PC-9 (cell line): ENCODE data around the gene FAM219A. TPM values are rescaled to one million over a fixed set of nuclear protein-coding genes. Genes with fewer than 3 reads are reported as not detected.

Source experiments
- BruUV-seq: library from RNA; stranded (reverse); fragments of 400-500 nt; replicated peaks from 2 replicates; lab custom pipeline; 2021; lab: Mats Ljungman, UMichigan
- CTCF ChIA-PET: fragments of 300-600 bp; sonication (Branson Sonifier 250); formaldehyde crosslinking; loops from one replicate; lab custom pipeline; 2022; ENCODE audit warnings: antibody characterized with exemption; lab: Charles Lee
- POLR2A ChIA-PET: fragments of 300-600 bp; sonication (Branson Sonifier 250); formaldehyde crosslinking; loops from one replicate; lab custom pipeline; 2022; ENCODE audit warnings: antibody characterized with exemption; ENCODE audit not compliant: unreplicated experiment; lab: Charles Lee
- DNase-seq, 2 experiments: peaks; one replicate each; pipeline versions ENCODE4 v3.0.0 to v3.0.0-alpha.2; 2015 to 2022; ENCODE audit warnings: mixed read lengths in 1 of 2
- H2AFZ ChIP-seq: fragments of 200-600 bp; sonication (generic); 2 replicates; pipeline ENCODE4 v1.8.1; 2017; ENCODE audit warnings: antibody characterized with exemption
- H3F3A ChIP-seq: fragments of 200-600 bp; sonication (generic); 2 replicates; pipeline ENCODE4 v1.8.1; 2017; ENCODE audit warnings: antibody characterized with exemption, mild to moderate bottlenecking, low read depth; ENCODE audit not compliant: insufficient read depth
- H3K27ac ChIP-seq: fragments of 200-600 bp; sonication (generic); 2 replicates; pipeline ENCODE4 v1.6.1; 2016; ENCODE audit warnings: mixed run types
- H3K27me3 ChIP-seq: fragments of 200-600 bp; sonication (generic); 2 replicates; pipeline ENCODE4 v1.6.1; 2016; ENCODE audit warnings: low read depth, mixed run types; ENCODE audit not compliant: insufficient read depth
- H3K36me3 ChIP-seq: fragments of 200-600 bp; sonication (generic); 2 replicates; pipeline ENCODE4 v1.6.1; 2016; ENCODE audit warnings: low read depth, mixed run types
- H3K4me1 ChIP-seq: fragments of 200-600 bp; sonication (generic); replicated peaks from 2 replicates; pipeline ENCODE4 v1.6.1; 2016; ENCODE audit warnings: mixed run types; ENCODE audit not compliant: insufficient read depth
- H3K4me2 ChIP-seq: fragments of 200-600 bp; sonication (generic); 2 replicates; pipeline ENCODE4 v1.6.1; 2017; ENCODE audit warnings: mixed run types
- H3K4me3 ChIP-seq: fragments of 200-600 bp; sonication (generic); 2 replicates; pipeline ENCODE4 v1.6.1; 2016; ENCODE audit warnings: mixed run types
- H3K79me2 ChIP-seq: fragments of 200-600 bp; sonication (generic); 2 replicates; pipeline ENCODE4 v1.6.1; 2017; ENCODE audit warnings: low read depth, mixed run types
- H3K9me2 ChIP-seq: fragments of 200-600 bp; sonication (generic); 2 replicates; pipeline ENCODE4 v1.8.1; 2017; ENCODE audit warnings: mild to moderate bottlenecking; ENCODE audit not compliant: insufficient read depth
- H3K9me3 ChIP-seq: fragments of 200-600 bp; sonication (generic); 2 replicates; pipeline ENCODE4 v1.8.1; 2016; ENCODE audit warnings: low read depth; ENCODE audit not compliant: insufficient read depth
- H4K20me1 ChIP-seq: fragments of 200-600 bp; sonication (generic); 2 replicates; pipeline ENCODE4 v1.8.1; 2017; ENCODE audit not compliant: insufficient read depth
- EZH2 ChIP-seq: fragments of 200-600 bp; sonication (generic); IDR thresholded peaks from 2 replicates; pipeline ENCODE4 v1.8.0; 2017; ENCODE audit warnings: antibody characterized with exemption, low read depth
- intact Hi-C: fragments of 100-400 bp; cut with micrococcal nuclease; formaldehyde crosslinking; loops from one replicate; pipeline ENCODE4 v1.10.0; 2022; ENCODE audit not compliant: unreplicated experiment
- total RNA-seq: library from RNA; stranded (reverse); gene quantifications from 2 replicates; pipeline ENCODE4 v1.2.3, GENCODE V29; 2021
- TF ChIP-seq, protein P1 (sequence below): fragments of 200-600 bp; sonication (generic); conservative IDR thresholded peaks from 2 replicates; pipeline ENCODE4 v1.6.1; 2017; ENCODE audit warnings: mixed run types, antibody characterized with exemption, mild to moderate bottlenecking, moderate library complexity

FAM219A gene
- total RNA-seq, 1 experiment from 2014 or later: 15.6 TPM

DNA sequence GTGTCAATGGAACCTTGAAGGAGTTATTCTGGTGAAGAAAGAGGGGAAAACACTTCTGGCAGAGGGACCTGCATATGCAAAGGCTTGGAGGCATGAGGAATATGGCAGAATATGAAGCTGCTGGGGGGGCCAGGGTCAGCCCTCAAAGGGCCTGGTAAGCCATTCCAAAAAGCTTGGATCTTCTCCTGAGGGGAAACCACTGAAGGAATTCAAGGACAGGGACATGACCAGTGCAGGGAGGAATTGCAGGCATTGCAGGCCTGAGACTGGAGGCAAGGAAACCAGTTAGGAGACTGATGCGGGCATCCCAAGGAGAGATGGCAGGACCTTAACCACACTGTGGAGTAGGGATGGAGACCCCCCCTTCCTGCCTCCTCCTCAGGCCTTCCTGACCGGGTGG lies 43.0 kb upstream of the FAM219A start:
- Histone ChIP-seq H3K4me2 (no peak overlapping the region), H2AFZ (no peak overlapping the region), H3K4me1 (no peaks in the 10 kb centered on the region), H3K27ac (no peak overlapping the region), H3K36me3 (no peaks in the 10 kb centered on the region), H3F3A (no peaks in the 10 kb centered on the region), H3K9me3 (no peaks in the 10 kb centered on the region), H4K20me1 (no peaks in the 10 kb centered on the region), H3K4me3 (no peak overlapping the region), H3K9me2 (no peaks in the 10 kb centered on the region), H3K27me3 (0 out of 2 replicates have a peak, but pooled peaks cover 7% of the 10 kb centered on the region), H3K79me2 (no peaks in the 10 kb centered on the region)
- ChIA-PET CTCF (interaction anchor here (0.5 kb wide), 1 partner anchor 86 kb away, joined by 11 read pairs; no protein-coding TSS in a partner anchor), POLR2A (no interaction called here)
- DNase-seq: no peak
- TF ChIP-seq EZH2: no peak
- TF ChIP-seq, protein P1, sequence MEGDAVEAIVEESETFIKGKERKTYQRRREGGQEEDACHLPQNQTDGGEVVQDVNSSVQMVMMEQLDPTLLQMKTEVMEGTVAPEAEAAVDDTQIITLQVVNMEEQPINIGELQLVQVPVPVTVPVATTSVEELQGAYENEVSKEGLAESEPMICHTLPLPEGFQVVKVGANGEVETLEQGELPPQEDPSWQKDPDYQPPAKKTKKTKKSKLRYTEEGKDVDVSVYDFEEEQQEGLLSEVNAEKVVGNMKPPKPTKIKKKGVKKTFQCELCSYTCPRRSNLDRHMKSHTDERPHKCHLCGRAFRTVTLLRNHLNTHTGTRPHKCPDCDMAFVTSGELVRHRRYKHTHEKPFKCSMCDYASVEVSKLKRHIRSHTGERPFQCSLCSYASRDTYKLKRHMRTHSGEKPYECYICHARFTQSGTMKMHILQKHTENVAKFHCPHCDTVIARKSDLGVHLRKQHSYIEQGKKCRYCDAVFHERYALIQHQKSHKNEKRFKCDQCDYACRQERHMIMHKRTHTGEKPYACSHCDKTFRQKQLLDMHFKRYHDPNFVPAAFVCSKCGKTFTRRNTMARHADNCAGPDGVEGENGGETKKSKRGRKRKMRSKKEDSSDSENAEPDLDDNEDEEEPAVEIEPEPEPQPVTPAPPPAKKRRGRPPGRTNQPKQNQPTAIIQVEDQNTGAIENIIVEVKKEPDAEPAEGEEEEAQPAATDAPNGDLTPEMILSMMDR: no peak
- BruUV-seq: no TSS peak
- intact Hi-C loops: loop anchor here (5.0 kb wide), 1 partner anchor 101 kb away; no protein-coding TSS in a partner anchor

DNA sequence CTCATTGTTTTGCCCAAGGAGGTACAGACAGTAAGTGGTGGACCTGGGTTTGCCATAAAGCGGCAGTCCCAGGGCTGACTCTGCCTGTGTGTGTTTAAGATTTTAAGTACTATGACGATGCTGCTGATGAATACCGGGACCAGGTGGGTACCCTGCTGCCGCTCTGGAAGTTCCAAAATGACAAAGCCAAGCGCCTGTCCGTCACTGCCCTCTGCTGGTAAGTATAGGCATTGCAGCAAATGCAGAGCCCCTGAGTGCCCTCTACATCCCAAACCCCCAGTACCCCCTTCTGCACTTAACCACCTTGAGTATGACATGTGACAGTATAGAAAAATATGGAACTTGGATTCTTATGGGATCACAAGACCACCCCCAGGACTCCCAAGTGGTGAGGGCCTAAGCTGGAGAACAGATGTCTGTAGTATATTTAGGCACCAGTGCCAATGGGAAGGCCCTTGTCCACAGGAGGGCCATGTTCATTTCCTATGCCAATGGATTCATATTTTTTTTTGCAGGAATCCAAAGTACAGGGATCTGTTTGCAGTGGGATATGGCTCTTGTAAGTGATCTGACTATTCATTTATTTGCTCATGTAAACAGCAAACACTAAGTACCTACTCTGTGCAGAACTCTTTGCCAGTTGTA lies 42.4 kb upstream of the FAM219A start:
- no peaks in the 10 kb centered on the region for H3F3A ChIP-seq
- POLR2A ChIA-PET: no interaction called here
- BruUV-seq: no TSS peak
- TF ChIP-seq EZH2: no peak
- TF ChIP-seq, protein P1: peak; percentile 91
- DNase-seq: peak in 1 of 2 experiments; percentile 46
- H3K4me1 ChIP-seq: no peaks in the 10 kb centered on the region
- no peak overlapping the region for H3K27ac ChIP-seq
- no peaks in the 10 kb centered on the region for H3K9me2 ChIP-seq
- H3K79me2 ChIP-seq: no peaks in the 10 kb centered on the region
- CTCF ChIA-PET: no interaction called here
- no peak overlapping the region for H3K4me2 ChIP-seq
- H4K20me1 ChIP-seq: no peaks in the 10 kb centered on the region
- 0 out of 2 replicates have a peak, but pooled peaks cover 7% of the 10 kb centered on the region for H3K27me3 ChIP-seq
- no peak overlapping the region for H2AFZ ChIP-seq
- H3K36me3 ChIP-seq: no peaks in the 10 kb centered on the region
- intact Hi-C loops: loop anchor here (1.0 to 5.0 kb wide), 3 partner anchors 63 to 102 kb away; no protein-coding TSS in a partner anchor
- no peaks in the 10 kb centered on the region for H3K9me3 ChIP-seq
- no peak overlapping the region for H3K4me3 ChIP-seq

DNA sequence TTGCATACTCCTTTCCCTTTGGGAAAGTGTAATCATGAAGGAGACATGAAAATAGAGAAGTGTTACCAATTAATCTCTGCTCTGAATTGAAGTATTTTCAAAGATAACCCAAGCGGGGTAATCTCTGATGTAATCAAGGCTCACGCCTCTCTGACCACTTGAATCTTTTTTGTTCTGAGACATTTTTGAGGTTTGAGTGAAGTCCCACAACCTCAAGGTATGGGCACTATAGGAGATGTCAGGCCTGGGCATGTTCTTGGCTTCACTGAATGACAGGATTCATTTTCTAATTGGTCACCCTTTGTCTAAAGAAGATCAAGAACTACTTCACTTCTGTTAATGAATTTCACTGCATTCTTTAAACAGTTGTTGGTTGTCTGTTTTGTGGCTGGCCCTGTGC lies 40.7 kb upstream of the FAM219A start:
- ChIA-PET POLR2A (no interaction called here), CTCF (no interaction called here)
- no peaks in the 10 kb centered on the region for H3K79me2 ChIP-seq
- BruUV-seq: no TSS peak
- H3K4me1 ChIP-seq: no peaks in the 10 kb centered on the region
- no peaks in the 10 kb centered on the region for H3K9me3 ChIP-seq
- TF ChIP-seq, protein P1: no peak
- TF ChIP-seq EZH2: no peak
- DNase-seq: no peak
- H3K4me3 ChIP-seq: no peak overlapping the region
- H3K4me2 ChIP-seq: no peak overlapping the region
- intact Hi-C loops: no loop called here
- no peaks in the 10 kb centered on the region for H3F3A ChIP-seq
- no peaks in the 10 kb centered on the region for H3K36me3 ChIP-seq
- H3K9me2 ChIP-seq: no peaks in the 10 kb centered on the region
- no peaks in the 10 kb centered on the region for H3K27me3 ChIP-seq
- H3K27ac ChIP-seq: no peak overlapping the region
- H4K20me1 ChIP-seq: no peaks in the 10 kb centered on the region
- H2AFZ ChIP-seq: no peak overlapping the region
